ENCODE measurements around the gene ZBTB17. TPM values are rescaled to one million over a fixed set of nuclear protein-coding genes. Genes with fewer than 3 reads are reported as not detected.

The ZBTB17 gene
- total RNA-seq, 1 experiment from 2014 or later = 32.0 TPM

DNA sequence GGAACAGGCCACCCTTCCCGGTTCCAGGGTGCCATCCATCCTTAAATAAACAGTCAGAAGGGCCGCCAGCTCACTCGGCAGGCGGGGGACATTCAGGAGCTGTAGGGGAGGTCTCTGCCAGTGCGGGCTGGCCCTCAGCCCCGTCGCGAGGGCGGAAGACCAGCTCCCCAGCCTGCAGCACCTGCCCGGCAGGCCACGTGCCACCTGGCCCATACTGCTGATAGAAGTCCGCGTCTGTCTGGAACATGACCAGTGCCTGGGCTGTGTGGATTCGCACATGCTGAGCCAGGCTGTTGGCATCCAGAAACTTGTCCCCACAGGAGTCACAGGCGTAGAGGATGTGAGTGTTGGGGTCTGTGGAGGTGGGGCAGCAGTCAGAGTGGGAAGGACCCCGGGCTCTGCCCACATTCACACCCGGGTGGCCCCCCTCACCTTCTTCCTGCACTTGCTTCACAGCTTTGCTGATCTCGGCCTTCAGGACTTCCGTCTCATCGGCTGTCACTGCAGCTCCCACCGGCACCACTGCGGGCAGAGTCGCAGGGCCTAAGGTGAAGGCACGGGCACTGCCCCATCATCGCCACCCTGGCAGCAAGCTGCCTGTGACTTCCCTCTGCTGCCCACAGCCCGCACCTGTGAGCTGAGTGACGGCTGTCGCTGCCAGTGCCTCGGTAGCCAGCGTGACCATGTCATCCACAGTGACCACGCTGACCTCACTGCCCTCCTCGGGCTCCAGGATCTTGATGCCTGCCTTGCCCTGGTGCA, 33.8 kb downstream of the ZBTB17 start (continued):
- TF ChIP-seq NFATC4 (CRISPR knock-in tag; IDR thresholded peaks at IDR 0.05) (no peak), NR3C1 (CRISPR knock-in tag; conservative IDR thresholded peaks at IDR 0.05; ENCODE audit: low read depth) (no peak)
- TF ChIP-seq, protein P1, sequence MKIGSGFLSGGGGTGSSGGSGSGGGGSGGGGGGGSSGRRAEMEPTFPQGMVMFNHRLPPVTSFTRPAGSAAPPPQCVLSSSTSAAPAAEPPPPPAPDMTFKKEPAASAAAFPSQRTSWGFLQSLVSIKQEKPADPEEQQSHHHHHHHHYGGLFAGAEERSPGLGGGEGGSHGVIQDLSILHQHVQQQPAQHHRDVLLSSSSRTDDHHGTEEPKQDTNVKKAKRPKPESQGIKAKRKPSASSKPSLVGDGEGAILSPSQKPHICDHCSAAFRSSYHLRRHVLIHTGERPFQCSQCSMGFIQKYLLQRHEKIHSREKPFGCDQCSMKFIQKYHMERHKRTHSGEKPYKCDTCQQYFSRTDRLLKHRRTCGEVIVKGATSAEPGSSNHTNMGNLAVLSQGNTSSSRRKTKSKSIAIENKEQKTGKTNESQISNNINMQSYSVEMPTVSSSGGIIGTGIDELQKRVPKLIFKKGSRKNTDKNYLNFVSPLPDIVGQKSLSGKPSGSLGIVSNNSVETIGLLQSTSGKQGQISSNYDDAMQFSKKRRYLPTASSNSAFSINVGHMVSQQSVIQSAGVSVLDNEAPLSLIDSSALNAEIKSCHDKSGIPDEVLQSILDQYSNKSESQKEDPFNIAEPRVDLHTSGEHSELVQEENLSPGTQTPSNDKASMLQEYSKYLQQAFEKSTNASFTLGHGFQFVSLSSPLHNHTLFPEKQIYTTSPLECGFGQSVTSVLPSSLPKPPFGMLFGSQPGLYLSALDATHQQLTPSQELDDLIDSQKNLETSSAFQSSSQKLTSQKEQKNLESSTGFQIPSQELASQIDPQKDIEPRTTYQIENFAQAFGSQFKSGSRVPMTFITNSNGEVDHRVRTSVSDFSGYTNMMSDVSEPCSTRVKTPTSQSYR (CRISPR knock-in tag; IDR thresholded peaks at IDR 0.05) = no peak

- POLR2A ChIA-PET = no interaction called here
- no peak for TF ChIP-seq MLX (CRISPR knock-in tag; IDR thresholded peaks at IDR 0.05)
- TF ChIP-seq FOXP1 (CRISPR knock-in tag; IDR thresholded peaks at IDR 0.05; ENCODE audit: borderline replicate concordance) = no peak
- no peak for TF ChIP-seq USF2 (CRISPR knock-in tag; IDR thresholded peaks at IDR 0.05)
- TF ChIP-seq ZSCAN18 (CRISPR knock-in tag; IDR thresholded peaks at IDR 0.05) = no peak
- no peak for TF ChIP-seq ATF1 (CRISPR knock-in tag; IDR thresholded peaks at IDR 0.05)
- TF ChIP-seq, protein P2, sequence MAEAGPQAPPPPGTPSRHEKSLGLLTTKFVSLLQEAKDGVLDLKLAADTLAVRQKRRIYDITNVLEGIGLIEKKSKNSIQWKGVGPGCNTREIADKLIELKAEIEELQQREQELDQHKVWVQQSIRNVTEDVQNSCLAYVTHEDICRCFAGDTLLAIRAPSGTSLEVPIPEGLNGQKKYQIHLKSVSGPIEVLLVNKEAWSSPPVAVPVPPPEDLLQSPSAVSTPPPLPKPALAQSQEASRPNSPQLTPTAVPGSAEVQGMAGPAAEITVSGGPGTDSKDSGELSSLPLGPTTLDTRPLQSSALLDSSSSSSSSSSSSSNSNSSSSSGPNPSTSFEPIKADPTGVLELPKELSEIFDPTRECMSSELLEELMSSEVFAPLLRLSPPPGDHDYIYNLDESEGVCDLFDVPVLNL (CRISPR knock-in tag; IDR thresholded peaks at IDR 0.05; ENCODE audit: borderline replicate concordance, low read depth) = no peak
- TF ChIP-seq PRDM15 (CRISPR knock-in tag; IDR thresholded peaks at IDR 0.05) = no peak
- no peak for TF ChIP-seq CREB1 (CRISPR knock-in tag; IDR thresholded peaks at IDR 0.05)
- TF ChIP-seq MYBL2 (CRISPR knock-in tag; IDR thresholded peaks at IDR 0.05) = no peak
- TF ChIP-seq JAZF1 (CRISPR knock-in tag; IDR thresholded peaks at IDR 0.05) = no peak
- no peak for TF ChIP-seq TEAD4 (CRISPR knock-in tag; IDR thresholded peaks at IDR 0.05)
- TF ChIP-seq, protein P3, sequence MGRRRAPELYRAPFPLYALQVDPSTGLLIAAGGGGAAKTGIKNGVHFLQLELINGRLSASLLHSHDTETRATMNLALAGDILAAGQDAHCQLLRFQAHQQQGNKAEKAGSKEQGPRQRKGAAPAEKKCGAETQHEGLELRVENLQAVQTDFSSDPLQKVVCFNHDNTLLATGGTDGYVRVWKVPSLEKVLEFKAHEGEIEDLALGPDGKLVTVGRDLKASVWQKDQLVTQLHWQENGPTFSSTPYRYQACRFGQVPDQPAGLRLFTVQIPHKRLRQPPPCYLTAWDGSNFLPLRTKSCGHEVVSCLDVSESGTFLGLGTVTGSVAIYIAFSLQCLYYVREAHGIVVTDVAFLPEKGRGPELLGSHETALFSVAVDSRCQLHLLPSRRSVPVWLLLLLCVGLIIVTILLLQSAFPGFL (CRISPR knock-in tag; IDR thresholded peaks at IDR 0.05; ENCODE audit: borderline replicate concordance) = no peak
- no peak for TF ChIP-seq ZNF219 (CRISPR knock-in tag; IDR thresholded peaks at IDR 0.05; ENCODE audit: borderline replicate concordance)
- no peak for TF ChIP-seq ESRRA (CRISPR knock-in tag; IDR thresholded peaks at IDR 0.05; ENCODE audit: borderline replicate concordance)
- no peak for TF ChIP-seq NFE2L1 (CRISPR knock-in tag; IDR thresholded peaks at IDR 0.05)
- TF ChIP-seq CBFB (CRISPR knock-in tag; IDR thresholded peaks at IDR 0.05; ENCODE audit: low read depth) = no peak
- TF ChIP-seq, protein P4, sequence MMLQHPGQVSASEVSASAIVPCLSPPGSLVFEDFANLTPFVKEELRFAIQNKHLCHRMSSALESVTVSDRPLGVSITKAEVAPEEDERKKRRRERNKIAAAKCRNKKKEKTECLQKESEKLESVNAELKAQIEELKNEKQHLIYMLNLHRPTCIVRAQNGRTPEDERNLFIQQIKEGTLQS (CRISPR knock-in tag; conservative IDR thresholded peaks at IDR 0.05) = no peak
- no peak for TF ChIP-seq SMAD3 (CRISPR knock-in tag; IDR thresholded peaks at IDR 0.05; ENCODE audit: borderline replicate concordance)
- TF ChIP-seq MXD4 (CRISPR knock-in tag; IDR thresholded peaks at IDR 0.05; ENCODE audit: borderline replicate concordance) = no peak
These were observed 34.7 kb downstream of the ZBTB17 start for GRCh38 chr1:15941044-15941840.

More at GRCh38 chr1:15941044-15941840, 34.7 kb downstream of the ZBTB17 start:
- CTCF ChIA-PET = interaction anchor here (1.0 to 2.3 kb wide), 2 partner anchors 10 to 149 kb away, joined by 3 to 9 read pairs; no protein-coding TSS in a partner anchor
- Mint-ChIP-seq H3K27ac (no peak overlapping the region), H3K4me1 (peaks cover 6% of the 10 kb centered on the region), H3K36me3 (peaks cover 28% of the 10 kb centered on the region), H3K9me3 (no peaks in the 10 kb centered on the region), H3K27me3 (ENCODE audit: low read depth) (no peaks in the 10 kb centered on the region), H3K4me3 (no peak overlapping the region)
- DNase-seq (ENCODE audit: low spot score) (no peak), ATAC-seq (no peak)

Measured in WTC11 (cell line).